Keratinocyte (primary cell): ENCODE data around the gene NCKAP5. TPM values are rescaled to one million over a fixed set of nuclear protein-coding genes. Genes with fewer than 3 reads are reported as not detected.

Experiments used
- DNase-seq: peaks from one replicate; pipeline ENCODE4 v3.0.0-alpha.2; 2011; ENCODE audit warnings: low read depth, missing footprints, low spot score
- FAIRE-seq: peaks from 2 replicates; lab custom pipeline; 2011; peaks lifted over from hg19 to GRCh38; lab: Jason Lieb, UNC
- H2AFZ ChIP-seq: 2 replicates; pipeline ENCODE4 v1.6.0; 2012; ENCODE audit warnings: low read length, control low read depth, inconsistent platforms; ENCODE audit not compliant: control insufficient read depth
- H3K27ac ChIP-seq: 2 replicates; pipeline ENCODE4 v1.5.1; 2011; ENCODE audit warnings: low read length; ENCODE audit not compliant: control insufficient read depth, insufficient read depth
- H3K27me3 ChIP-seq: 3 replicates; pipeline ENCODE4 v1.6.0; 2011; ENCODE audit warnings: low read length; ENCODE audit not compliant: control insufficient read depth, insufficient read depth; ENCODE audit errors: extremely low read depth
- H3K36me3 ChIP-seq, 2 experiments: 2 replicates in 1 of 2; 3 replicates in 1 of 2; pipeline ENCODE4 v1.5.1; 2011; ENCODE audit warnings: low read length in 2 of 2, mild to moderate bottlenecking in 1 of 2; ENCODE audit not compliant: control insufficient read depth in 2 of 2, insufficient read depth in 2 of 2; ENCODE audit errors: extremely low read depth in 1 of 2
- H3K4me1 ChIP-seq: 3 replicates; pipeline ENCODE4 v1.5.1; 2011; ENCODE audit warnings: low read length; ENCODE audit not compliant: control insufficient read depth, insufficient read depth; ENCODE audit errors: extremely low read depth
- H3K4me2 ChIP-seq: 3 replicates; pipeline ENCODE4 v1.6.0; 2011; ENCODE audit warnings: low read depth, low read length; ENCODE audit not compliant: control insufficient read depth, insufficient read depth; ENCODE audit errors: extremely low read depth
- H3K4me3 ChIP-seq, 3 experiments: fragments of 200-600 bp in 1 of 3; sonication (generic) in 1 of 3; 2 replicates in 2 of 3; 3 replicates in 1 of 3; pipeline ENCODE4 v1.5.1; 2011 to 2016; ENCODE audit warnings: low read length in 3 of 3, mild to moderate bottlenecking in 3 of 3, control low read depth in 2 of 3, inconsistent platforms in 1 of 3, low read depth in 1 of 3, mixed read lengths in 1 of 3, mixed run types in 1 of 3, moderate library complexity in 1 of 3; ENCODE audit not compliant: control insufficient read depth in 2 of 3, insufficient read depth in 2 of 3; ENCODE audit errors: extremely low read depth in 1 of 3
- H3K79me2 ChIP-seq: 2 replicates; pipeline ENCODE4 v1.6.0; 2012; ENCODE audit warnings: low read length; ENCODE audit not compliant: control insufficient read depth, insufficient read depth
- H3K9ac ChIP-seq: 3 replicates; pipeline ENCODE4 v1.6.0; 2011; ENCODE audit warnings: low read length; ENCODE audit not compliant: control insufficient read depth, insufficient read depth; ENCODE audit errors: extremely low read depth
- H3K9me1 ChIP-seq: 3 replicates; pipeline ENCODE4 v1.6.0; 2011; ENCODE audit warnings: low read length; ENCODE audit not compliant: control insufficient read depth, insufficient read depth; ENCODE audit errors: extremely low read depth
- H3K9me3 ChIP-seq: 2 replicates; pipeline ENCODE4 v1.5.1; 2012; ENCODE audit warnings: low read depth, low read length; ENCODE audit not compliant: control insufficient read depth
- H4K20me1 ChIP-seq: 3 replicates; pipeline ENCODE4 v1.6.0; 2011; ENCODE audit warnings: low read length; ENCODE audit not compliant: control insufficient read depth, insufficient read depth; ENCODE audit errors: extremely low read depth
- EZH2 ChIP-seq: IDR thresholded peaks from one replicate; pipeline ENCODE4 v1.6.1; 2012; ENCODE audit warnings: inconsistent platforms, mild to moderate bottlenecking, low read length, moderate library complexity
- dilution Hi-C: fragments of 300-500 bp; cut with MboI; formaldehyde crosslinking; loops from one replicate; pipeline ENCODE4 v1.7.0; 2020; ENCODE audit warnings: low sequenced_read_pairs; ENCODE audit not compliant: extremely low pct_ligation_motif_present
- polyA plus RNA-seq, 5 experiments: library from polyadenylated mRNA; depleted of rRNA in 3 of 5; stranded (reverse) in 3 of 5; stranded (forward) in 1 of 5; unstranded in 1 of 5; fragments of >200 nt; gene quantifications; 1 replicate in 1 of 5; 2 replicates in 3 of 5; 3 replicates in 1 of 5; pipeline versions ENCODE4 v1.2.1 to v1.2.3, GENCODE V29; 2011 to 2012; ENCODE audit warnings: missing spikeins in 2 of 5, low read depth in 1 of 5, low replicate concordance in 1 of 5
- TF ChIP-seq, protein P1 (sequence below), 3 experiments: IDR thresholded peaks in 1 of 3; conservative IDR thresholded peaks in 1 of 3; optimal IDR thresholded peaks in 1 of 3; 2 replicates in 2 of 3; 3 replicates in 1 of 3; pipeline versions ENCODE3 to v1.5.1; 2011; ENCODE audit warnings: low read length in 3 of 3, mild to moderate bottlenecking in 3 of 3, moderate library complexity in 2 of 3, control low read depth in 1 of 3, inconsistent platforms in 1 of 3; ENCODE audit not compliant: insufficient read depth in 2 of 3; ENCODE audit errors: extremely low read depth in 1 of 3

The NCKAP5 gene
- polyA plus RNA-seq, 1 donor (not counting 4 experiments of a cell fraction or from before 2014, with no cell fraction given), result 3.6 TPM

DNA sequence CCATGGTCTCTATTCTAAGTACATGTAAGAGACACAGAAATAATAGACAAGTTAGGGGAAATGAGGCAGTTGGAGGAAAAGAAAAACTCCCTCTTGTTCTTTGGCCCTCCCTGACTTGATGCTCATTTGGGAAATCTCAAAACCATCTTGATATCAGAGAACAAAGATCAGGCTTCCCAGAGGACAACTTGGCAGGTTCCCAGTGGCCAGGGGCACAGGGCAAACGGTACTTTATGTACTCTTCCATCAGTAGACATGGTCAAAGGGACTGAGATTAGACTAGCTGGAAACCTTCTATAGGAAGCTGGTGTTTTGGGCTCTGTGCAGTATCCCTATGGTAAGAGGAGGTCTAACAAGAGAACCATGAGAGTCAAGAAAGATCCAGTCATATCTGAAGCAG lies 56.6 kb downstream of the NCKAP5 start:
- Histone ChIP-seq H4K20me1 (no peaks in the 10 kb centered on the region), H3K9me1 (no peaks in the 10 kb centered on the region), H2AFZ (no peak overlapping the region), H3K9ac (no peak overlapping the region), H3K36me3 (no peaks in the 10 kb centered on the region), H3K4me3 (no peak overlapping the region), H3K9me3 (no peaks in the 10 kb centered on the region), H3K4me1 (peaks cover 13% of the 10 kb centered on the region), H3K27me3 (no peaks in the 10 kb centered on the region), H3K27ac (no peak overlapping the region), H3K79me2 (no peaks in the 10 kb centered on the region), H3K4me2 (no peak overlapping the region)
- TF ChIP-seq, protein P1, sequence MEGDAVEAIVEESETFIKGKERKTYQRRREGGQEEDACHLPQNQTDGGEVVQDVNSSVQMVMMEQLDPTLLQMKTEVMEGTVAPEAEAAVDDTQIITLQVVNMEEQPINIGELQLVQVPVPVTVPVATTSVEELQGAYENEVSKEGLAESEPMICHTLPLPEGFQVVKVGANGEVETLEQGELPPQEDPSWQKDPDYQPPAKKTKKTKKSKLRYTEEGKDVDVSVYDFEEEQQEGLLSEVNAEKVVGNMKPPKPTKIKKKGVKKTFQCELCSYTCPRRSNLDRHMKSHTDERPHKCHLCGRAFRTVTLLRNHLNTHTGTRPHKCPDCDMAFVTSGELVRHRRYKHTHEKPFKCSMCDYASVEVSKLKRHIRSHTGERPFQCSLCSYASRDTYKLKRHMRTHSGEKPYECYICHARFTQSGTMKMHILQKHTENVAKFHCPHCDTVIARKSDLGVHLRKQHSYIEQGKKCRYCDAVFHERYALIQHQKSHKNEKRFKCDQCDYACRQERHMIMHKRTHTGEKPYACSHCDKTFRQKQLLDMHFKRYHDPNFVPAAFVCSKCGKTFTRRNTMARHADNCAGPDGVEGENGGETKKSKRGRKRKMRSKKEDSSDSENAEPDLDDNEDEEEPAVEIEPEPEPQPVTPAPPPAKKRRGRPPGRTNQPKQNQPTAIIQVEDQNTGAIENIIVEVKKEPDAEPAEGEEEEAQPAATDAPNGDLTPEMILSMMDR (optimal IDR thresholded peaks at IDR 0.05 in 1 of 3, IDR thresholded peaks at IDR 0.05 in 1 of 3, conservative IDR thresholded peaks at IDR 0.05 in 1 of 3; ENCODE audit: extremely low read depth in 1 of 3, insufficient read depth in 2 of 3, low read length in 3 of 3), result no peak
- TF ChIP-seq EZH2, result no peak
- FAIRE-seq (no peak), DNase-seq (no peak)
- dilution Hi-C loops, result no loop called here

DNA sequence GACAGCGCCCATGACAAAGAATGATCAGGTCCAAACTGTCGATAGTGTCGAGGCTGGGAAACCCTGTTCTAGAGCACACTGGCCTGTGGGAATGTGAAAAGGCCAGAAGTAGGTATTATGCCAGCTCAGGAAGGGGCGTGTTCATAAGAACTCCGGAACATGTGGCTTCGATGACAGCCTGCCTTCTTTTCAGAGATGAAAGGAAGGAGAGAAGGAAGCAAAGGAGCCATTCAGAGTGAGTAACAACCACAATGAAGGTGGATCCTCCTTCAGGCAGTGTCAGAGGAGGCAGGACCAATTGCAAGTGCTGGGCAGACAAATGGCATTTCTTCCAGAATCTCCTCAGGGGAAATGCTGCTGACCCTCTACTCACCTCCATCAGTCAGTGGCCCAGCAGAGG lies 58.5 kb downstream of the NCKAP5 start:
- TF ChIP-seq, protein P1 (optimal IDR thresholded peaks at IDR 0.05 in 1 of 3, IDR thresholded peaks at IDR 0.05 in 1 of 3, conservative IDR thresholded peaks at IDR 0.05 in 1 of 3; ENCODE audit: extremely low read depth in 1 of 3, insufficient read depth in 2 of 3, low read length in 3 of 3), result peak in 1 of 3 experiments; percentile 12
- no peak for TF ChIP-seq EZH2
- Histone ChIP-seq H3K79me2 (no peaks in the 10 kb centered on the region), H3K4me2 (no peak overlapping the region), H3K4me1 (peaks cover 26% of the 10 kb centered on the region), H3K36me3 (no peaks in the 10 kb centered on the region), H2AFZ (no peak overlapping the region), H3K9me3 (no peaks in the 10 kb centered on the region), H3K9ac (no peak overlapping the region), H3K4me3 (no peak overlapping the region), H3K27me3 (no peaks in the 10 kb centered on the region), H3K9me1 (no peaks in the 10 kb centered on the region), H3K27ac (no peak overlapping the region), H4K20me1 (no peaks in the 10 kb centered on the region)
- FAIRE-seq (peak; percentile 76), DNase-seq (no peak)
- dilution Hi-C loops, result no loop called here
